GM18858 (cell line): ENCODE data around the gene FBLN5.
A peak's percentile ranks its signal among the peaks of the same experiment; 100 is the strongest.

Experiments
- ATAC-seq: cut with Tn5 transposase; IDR thresholded peaks from one replicate; pipeline ENCODE4 v1.9.1; 2021; ENCODE audit not compliant: unreplicated experiment

FBLN5 gene

DNA sequence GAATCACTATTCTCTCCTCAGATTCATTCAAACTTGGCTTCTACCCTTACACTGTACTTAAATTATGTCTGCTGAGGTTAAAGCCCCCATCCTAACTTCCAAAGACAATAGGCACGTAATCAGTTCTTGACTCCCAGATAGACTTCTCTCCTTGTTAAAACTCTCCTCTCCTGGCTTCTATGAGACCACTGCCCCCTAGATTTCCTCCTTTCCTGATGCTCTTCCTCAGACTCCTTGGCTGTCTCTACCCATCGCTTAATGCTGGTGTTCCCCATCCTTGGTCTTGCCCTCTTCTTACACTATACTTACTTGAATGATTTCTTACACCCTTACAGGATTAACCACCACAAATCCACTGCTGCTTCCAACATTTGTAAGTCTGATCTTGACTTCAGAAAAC, 112.9 kb downstream of the FBLN5 start:
- no peak for ATAC-seq

DNA sequence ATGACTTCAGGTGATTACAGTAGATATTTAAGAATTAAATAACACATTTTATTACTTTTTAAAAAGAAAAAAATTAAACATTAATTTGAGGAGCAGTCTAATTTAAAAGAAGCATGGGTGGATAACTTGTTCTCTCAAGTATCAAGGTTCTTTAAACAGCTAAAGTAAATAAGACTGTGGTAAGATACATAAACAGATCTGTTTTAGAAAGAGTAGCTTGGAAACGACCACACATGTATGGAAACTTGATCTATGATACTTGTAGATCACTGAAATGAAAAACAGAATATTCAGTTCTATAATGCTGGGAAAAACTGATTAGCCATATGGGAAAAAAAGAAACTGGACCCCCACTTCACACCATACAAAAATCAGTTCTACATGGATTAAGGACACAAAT, 116.2 kb downstream of the FBLN5 start:
- ATAC-seq: no peak

DNA sequence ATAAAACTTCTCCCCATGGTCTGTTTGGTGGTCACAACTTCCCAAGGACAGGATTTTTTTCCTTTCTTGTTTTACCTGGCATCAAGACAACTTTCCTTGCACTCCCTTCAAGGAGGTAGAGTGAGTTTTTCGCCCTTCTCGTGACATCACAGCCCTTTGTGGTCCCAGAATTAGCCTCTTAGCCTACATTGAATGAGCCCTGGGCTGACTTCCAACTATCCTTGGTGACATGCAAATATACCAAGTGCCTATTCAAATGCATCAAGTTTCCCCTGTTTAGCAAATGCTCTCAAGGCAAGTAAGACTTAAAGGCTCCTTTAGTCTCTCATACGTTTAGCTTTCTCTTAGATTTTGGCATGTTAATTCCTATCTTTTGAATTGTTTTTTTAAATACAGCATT, 116.7 kb downstream of the FBLN5 start:
- peak; percentile 67 for ATAC-seq

DNA sequence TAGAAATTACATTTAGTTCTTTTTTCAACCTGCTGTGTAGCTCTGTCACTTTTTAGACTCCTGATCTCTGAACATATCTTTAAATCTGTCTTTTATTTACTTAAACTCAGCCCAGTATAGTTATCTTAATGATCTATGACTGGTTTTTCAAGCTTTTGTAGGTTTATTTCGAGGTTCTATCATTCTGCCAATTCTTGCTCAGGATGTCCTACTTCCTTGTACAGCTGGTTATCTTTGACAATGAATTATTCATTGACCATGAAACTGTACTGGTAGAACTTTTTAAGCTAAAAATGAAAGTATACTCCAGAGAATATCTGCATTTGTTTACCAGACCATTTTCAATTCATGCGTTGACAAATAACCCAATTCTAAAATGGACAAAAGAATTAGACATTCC, 118.0 kb downstream of the FBLN5 start:
- ATAC-seq: no peak

DNA sequence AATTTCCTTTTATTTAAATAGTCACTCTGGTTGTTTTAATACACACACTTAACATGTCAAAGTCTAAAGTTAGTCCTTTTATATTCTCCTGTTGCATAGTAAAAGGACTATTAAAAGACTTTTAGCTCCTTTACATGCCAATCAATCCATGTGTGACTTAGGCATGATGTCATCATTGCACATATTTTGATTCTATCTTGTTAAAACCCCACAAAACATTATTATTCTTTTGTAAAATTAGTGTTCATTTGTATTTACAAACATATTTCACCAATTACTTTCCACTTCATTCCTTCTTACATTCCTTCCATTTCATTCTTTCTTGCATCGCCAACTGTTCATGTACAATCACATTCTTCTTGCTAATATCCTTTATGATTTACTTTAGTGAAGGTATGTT, 119.7 kb downstream of the FBLN5 start:
- ATAC-seq: no peak
